Measurements from ENCODE around the gene ABHD6.
A peak's percentile ranks its signal among the peaks of the same experiment; 100 is the strongest.
"Not testable (repeated sequence)": the region's sequence is repeated elsewhere in the genome, so short reads cannot be mapped to it uniquely, and the experiment has no call there.

Gene ABHD6

DNA sequence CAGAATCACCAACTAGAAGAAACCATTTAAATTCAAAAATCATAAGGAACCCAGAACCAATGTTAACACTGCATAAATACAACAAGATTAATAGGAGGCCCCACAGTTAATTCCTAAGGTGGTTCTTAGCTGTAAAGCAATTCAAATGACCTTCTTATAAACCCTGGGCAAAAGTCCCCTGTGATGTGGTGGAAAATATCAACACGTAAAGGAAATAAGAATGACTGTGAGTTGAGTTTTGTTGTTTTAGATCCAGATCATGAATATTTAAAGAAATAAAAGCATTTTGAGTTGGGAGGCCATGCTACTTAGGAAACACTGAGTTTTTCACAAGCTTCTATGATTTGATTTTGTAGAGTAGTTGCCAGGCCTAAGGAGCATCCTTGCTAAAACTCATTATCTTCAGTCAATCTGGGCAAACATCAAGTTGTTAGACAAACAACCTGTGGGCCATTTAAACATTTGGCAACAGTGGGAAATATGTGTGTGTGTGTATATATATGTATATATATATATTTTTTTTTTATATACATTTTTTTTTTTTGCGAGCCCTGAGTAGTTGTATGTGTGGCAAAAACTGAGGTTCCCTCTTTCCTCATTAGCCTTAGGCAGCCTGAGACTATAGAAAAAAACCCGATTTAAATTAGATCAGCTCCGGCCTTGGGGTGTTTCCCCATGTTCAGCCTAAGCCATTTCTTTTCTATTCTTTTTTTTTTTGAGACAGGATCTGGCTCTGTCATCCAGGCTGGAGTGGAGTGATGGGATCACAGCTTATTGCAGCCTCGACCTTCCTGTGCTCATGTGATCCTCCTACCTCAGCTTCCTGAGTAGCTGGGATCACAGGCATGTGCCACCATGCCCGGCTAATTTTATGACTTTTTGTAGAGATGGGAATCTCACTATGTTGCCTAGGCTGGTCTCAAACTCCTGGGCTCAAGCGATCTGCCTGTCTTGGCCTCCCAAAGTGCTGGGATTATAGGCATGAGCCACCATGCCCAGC lies 87.1 kb downstream of the ABHD6 start:
- DNase-seq, result no peak

- DNase-seq, result no peak
Measured at GRCh38 chr3:58325525-58325992, 88.0 kb downstream of the ABHD6 start.

GRCh38 chr3:58326267-58326900 lies 88.8 kb downstream of the ABHD6 start:
- no peak for DNase-seq

DNA sequence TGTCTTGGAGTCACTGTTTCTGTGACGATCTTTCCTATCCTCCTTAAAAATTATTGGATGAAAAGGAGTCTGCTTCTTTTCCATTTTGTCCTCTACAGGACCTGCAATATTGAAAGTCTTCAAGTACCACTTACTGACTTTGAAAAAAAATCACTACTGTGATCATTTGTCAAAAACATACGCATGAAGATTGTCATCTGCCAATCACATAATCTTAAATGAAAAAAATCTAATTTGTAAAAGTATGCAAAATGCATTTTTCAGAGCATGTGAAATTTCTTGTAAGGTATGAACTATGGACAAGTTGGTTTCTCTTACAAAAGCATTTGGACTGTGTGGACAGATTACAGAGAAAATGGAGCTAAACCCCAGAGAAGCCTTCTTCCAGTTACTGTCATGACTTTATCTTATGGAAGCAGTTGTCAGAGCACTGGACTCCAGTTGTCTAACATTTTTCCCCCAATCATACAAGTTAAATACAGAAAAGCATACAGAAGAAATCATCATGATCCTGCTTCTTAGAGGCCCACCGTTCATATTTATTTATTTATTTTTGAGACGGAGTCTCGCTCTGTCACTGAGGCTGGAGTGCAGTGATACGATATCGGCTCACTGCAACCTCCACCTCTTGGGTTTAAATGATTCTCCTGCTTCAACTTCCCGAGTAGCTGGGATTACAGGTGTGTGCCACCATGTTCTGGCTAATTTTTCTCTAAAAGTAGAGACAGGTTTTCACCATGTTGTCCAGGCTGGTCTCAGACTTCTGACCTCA lies 91.7 kb downstream of the ABHD6 start:
- no peak for DNase-seq

GRCh38 chr3:58329922-58330413 lies 92.4 kb downstream of the ABHD6 start:
- no peak for DNase-seq

GRCh38 chr3:58331593-58332152 lies 94.1 kb downstream of the ABHD6 start:
- DNase-seq, result no peak

DNA sequence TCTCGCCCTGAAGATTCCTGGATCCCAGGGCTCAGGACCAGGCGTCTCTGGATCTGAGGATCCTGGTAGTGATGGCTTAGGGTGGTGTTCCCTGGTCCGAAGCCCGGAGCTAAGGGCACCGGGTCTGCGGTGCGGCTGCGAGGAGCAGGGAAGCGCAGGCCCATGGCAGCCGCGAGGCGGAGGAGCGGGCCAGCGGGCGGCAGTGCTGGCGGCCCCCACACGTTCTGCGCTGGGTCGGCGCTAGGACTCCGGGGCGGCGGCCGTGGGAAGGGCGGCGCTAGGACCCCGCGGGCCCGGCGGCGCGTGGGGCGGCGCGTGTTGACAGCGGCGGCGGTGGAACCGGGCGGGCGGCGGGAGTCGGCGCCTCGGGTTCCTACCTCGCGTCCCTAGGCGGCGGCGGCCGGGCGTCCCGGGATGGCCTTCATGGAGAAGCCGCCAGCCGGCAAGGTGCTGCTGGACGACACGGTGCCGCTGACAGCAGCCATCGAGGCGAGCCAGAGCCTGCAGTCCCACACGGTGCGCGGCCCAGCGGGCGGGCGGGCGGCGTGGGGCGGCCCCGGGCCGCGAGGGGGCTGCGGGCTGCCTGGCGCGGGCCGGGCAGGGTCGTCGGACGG lies 95.1 kb downstream of the ABHD6 start, which contains the start of gene PXK:
Gene PXK, plus strand, starts transcription at position 318 of the 614 bp plus-strand sequence. Its CDS starts 97 bp downstream, at position 415.
- DNase-seq, result peak; percentile 74 to 81

DNA sequence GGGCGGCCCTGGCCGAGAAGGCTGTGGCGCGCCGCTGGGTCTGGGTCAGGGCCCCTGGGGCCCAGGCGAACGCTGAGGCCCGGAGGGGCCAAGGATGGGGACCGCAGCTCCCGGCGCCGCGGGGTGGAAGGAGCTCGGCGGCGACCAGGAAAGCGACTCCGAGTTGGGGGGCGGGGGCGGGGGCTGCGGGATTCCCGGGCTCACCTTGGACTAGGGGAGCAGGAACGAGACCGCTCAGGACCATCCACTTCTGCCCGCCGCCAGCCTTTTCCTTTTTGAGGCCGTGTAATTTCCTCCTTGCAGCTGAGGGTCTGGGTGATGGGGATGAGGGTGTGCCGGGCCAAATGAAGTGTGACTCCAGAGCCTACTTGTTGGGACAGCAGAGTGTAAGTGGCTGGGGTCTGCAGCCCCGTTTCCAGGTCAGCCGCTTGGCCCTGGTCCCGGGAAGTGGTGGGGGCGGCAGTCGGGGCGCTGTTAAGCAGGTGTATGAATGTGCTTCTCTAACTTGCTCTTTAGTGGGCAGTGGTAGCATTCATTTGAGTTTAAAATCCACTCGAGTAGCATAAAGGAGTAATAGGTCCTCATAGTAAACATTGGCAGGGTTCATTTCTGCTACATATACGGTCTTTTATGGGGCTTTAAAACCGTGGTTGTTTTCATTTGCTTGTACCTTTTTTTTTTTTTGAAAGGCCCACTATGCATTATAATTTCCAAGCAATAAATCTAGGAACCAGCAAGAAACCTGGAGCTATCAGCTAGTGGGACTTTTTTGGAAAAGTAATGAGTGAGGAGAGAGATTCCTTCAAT lies 95.8 kb downstream of the ABHD6 start:
- DNase-seq, result peak; percentile 32 to 36

GRCh38 chr3:58334013-58334321 lies 96.4 kb downstream of the ABHD6 start:
- no peak for DNase-seq

GRCh38 chr3:58334506-58334884 lies 96.9 kb downstream of the ABHD6 start:
- DNase-seq, result no peak

GRCh38 chr3:58335652-58335947 lies 98.0 kb downstream of the ABHD6 start:
- no peak for DNase-seq

GRCh38 chr3:58336135-58336882 lies 98.7 kb downstream of the ABHD6 start:
- DNase-seq, result no peak

- DNase-seq, result no peak
Measured at GRCh38 chr3:58337190-58337589, 99.6 kb downstream of the ABHD6 start.

DNA sequence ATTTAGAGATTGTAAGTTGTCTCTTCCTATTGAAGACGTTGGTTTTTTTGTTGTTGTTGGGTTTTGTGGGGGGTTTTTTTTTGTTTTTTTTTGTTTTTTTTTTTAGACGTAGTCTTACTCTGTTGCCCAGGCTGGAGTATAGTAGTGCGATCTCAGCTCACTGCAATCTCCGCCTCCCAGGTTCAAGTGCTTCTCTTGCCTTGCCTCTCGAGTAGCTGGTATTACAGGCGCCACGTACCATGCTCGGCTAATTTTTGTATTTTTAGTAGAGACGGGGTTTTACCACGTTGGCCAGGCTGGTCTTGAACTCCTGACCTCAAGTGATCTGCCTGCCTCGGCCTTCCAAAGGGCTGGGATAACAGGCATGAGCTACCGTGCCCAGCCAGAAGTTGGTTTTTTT lies 101.6 kb downstream of the ABHD6 start:
- not testable (repeated sequence) for DNase-seq

DNA sequence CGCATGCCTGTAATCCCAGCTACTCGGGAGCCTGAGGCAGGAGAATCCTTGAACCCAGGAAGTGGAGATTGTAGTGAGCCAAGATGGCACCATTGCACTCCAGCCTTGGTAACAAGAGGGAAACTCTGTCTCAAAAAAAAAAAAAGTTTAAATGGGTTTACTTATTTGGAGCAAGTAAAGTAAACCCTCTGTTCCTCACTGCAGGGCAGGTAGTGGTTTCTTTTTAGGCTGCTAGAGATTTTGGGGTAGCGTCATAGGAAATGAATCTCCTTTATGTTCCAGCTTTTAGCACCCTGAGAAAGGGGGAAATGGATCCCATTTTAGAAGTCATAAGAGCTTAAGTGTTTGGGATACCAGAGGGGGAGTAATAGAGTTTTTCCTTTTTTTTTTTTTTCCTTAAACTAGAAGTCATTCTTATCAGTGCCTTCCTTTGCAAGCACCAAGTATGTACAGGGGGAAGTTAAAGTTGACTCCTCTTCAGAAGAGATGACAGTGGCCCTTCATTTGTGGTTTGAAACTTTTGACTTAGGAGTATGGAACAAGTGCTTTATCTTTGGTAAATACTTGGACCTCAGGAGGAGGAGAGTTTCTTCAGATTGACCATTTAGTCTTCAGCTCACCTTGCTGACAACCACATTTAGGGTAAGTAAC lies 103.1 kb downstream of the ABHD6 start:
- DNase-seq, result no peak

- no peak for DNase-seq
Measured at GRCh38 chr3:58341376-58341775, 103.8 kb downstream of the ABHD6 start.

GRCh38 chr3:58342676-58343075 lies 105.1 kb downstream of the ABHD6 start:
- DNase-seq, result no peak

All from AML-193 (cell line).